ENCODE measurements around the gene AIDA.

- TF ChIP-seq POLR2A (IDR thresholded peaks at IDR 0.05) = no peak
- TF ChIP-seq CTCF (IDR thresholded peaks at IDR 0.05) = no peak
These were observed 32.2 kb downstream of the AIDA start for GRCh38 chr1:222680080-222680479.
